Activated naive CD4-positive, alpha-beta T cell treated with Interleukin-2 at 50 U/mL for 16 hours (primary cell): ENCODE data around the gene LRRC73.
"Not testable (repeated sequence)": the region's sequence is repeated elsewhere in the genome, so short reads cannot be mapped to it uniquely, and the experiment has no call there.

ENCODE experiments used
- DNase-seq: peaks from one replicate; pipeline ENCODE4 v3.0.0-alpha.2; 2020

Gene LRRC73

GRCh38 chr6:43491750-43492661 lies 18.1 kb downstream of the LRRC73 start:
- no peak for DNase-seq

GRCh38 chr6:43490523-43490939 lies 19.6 kb downstream of the LRRC73 start:
- DNase-seq: no peak

GRCh38 chr6:43489277-43490072 lies 20.7 kb downstream of the LRRC73 start:
- DNase-seq: no peak

GRCh38 chr6:43488667-43489276 lies 21.4 kb downstream of the LRRC73 start:
- no peak for DNase-seq

- DNase-seq: no peak
These were observed 28.4 kb downstream of the LRRC73 start for GRCh38 chr6:43481591-43482236.

- DNase-seq: no peak
These were observed 29.1 kb downstream of the LRRC73 start for GRCh38 chr6:43481075-43481474.

- DNase-seq: no peak
These were observed 32.2 kb downstream of the LRRC73 start for GRCh38 chr6:43478008-43478372.

GRCh38 chr6:43477235-43478007 lies 32.7 kb downstream of the LRRC73 start, which contains the start of gene TJAP1:
Gene TJAP1, plus strand, starts transcription at chr6:43477570. Its CDS starts 21,432 bp downstream, at chr6:43499002.
- peak; percentile 98 for DNase-seq

- DNase-seq: no peak
These were observed 33.4 kb downstream of the LRRC73 start for GRCh38 chr6:43476746-43477145.

- DNase-seq: no peak
These were observed 34.6 kb downstream of the LRRC73 start for GRCh38 chr6:43475516-43475915.

GRCh38 chr6:43472515-43472914 lies 37.6 kb downstream of the LRRC73 start:
- no peak for DNase-seq

- DNase-seq: no peak
These were observed 38.7 kb downstream of the LRRC73 start for GRCh38 chr6:43471399-43471798.

GRCh38 chr6:43469947-43470346 lies 40.2 kb downstream of the LRRC73 start:
- no peak for DNase-seq

- no peak for DNase-seq
These were observed 41.1 kb downstream of the LRRC73 start for GRCh38 chr6:43468748-43469681.

GRCh38 chr6:43468240-43468639 lies 41.9 kb downstream of the LRRC73 start:
- DNase-seq: no peak

- no peak for DNase-seq
These were observed 42.4 kb downstream of the LRRC73 start for GRCh38 chr6:43467752-43468151.

- not testable (repeated sequence) for DNase-seq
These were observed 42.9 kb downstream of the LRRC73 start for GRCh38 chr6:43467265-43467664.

- no peak for DNase-seq
These were observed 44.2 kb downstream of the LRRC73 start for GRCh38 chr6:43465948-43466347.

- DNase-seq: no peak
These were observed 45.8 kb downstream of the LRRC73 start for GRCh38 chr6:43464337-43464736.

GRCh38 chr6:43461936-43462335 lies 48.2 kb downstream of the LRRC73 start:
- no peak for DNase-seq

- DNase-seq: no peak
These were observed 50.1 kb downstream of the LRRC73 start for GRCh38 chr6:43460032-43460431.
